NT2/D1 (cell line): ENCODE results near the gene ZAP70.

ENCODE experiments used
- DNase-seq: peaks from one replicate; pipeline ENCODE4 v3.0.0-alpha.2; 2011; ENCODE audit warnings: low read depth, low spot score
- H3K27me3 ChIP-seq: 2 replicates; pipeline ENCODE4 v1.6.0; 2011; ENCODE audit warnings: mild to moderate bottlenecking; ENCODE audit not compliant: insufficient read length, insufficient read depth
- H3K36me3 ChIP-seq: 2 replicates; pipeline ENCODE4 v1.6.1; 2011; ENCODE audit warnings: mild to moderate bottlenecking, low read length, mixed read lengths; ENCODE audit not compliant: insufficient read depth, insufficient read length
- H3K4me1 ChIP-seq: 2 replicates; pipeline ENCODE4 v1.5.1; 2011; ENCODE audit not compliant: insufficient read depth, insufficient read length
- H3K4me3 ChIP-seq: 2 replicates; pipeline ENCODE4 v1.5.1; 2011; ENCODE audit warnings: low read depth; ENCODE audit not compliant: insufficient read length
- H3K9ac ChIP-seq: 2 replicates; pipeline ENCODE4 v1.6.0; 2011; ENCODE audit warnings: low read depth; ENCODE audit not compliant: insufficient read length
- H3K9me3 ChIP-seq: 2 replicates; pipeline ENCODE4 v1.5.1; 2011; ENCODE audit warnings: mild to moderate bottlenecking, low read length; ENCODE audit not compliant: insufficient read depth
- SUZ12 ChIP-seq: IDR thresholded peaks from 2 replicates; pipeline ENCODE4 v1.6.1; 2011; ENCODE audit not compliant: insufficient read length, insufficient read depth; ENCODE audit errors: extremely low read depth
- YY1 ChIP-seq: IDR thresholded peaks from 2 replicates; pipeline ENCODE4 v1.6.1; 2011; ENCODE audit not compliant: insufficient read length, insufficient read depth
- ZNF274 ChIP-seq: IDR thresholded peaks from 2 replicates; pipeline ENCODE4 v1.6.1; 2011; ENCODE audit warnings: mild to moderate bottlenecking, low read depth, low read length

The ZAP70 gene

DNA sequence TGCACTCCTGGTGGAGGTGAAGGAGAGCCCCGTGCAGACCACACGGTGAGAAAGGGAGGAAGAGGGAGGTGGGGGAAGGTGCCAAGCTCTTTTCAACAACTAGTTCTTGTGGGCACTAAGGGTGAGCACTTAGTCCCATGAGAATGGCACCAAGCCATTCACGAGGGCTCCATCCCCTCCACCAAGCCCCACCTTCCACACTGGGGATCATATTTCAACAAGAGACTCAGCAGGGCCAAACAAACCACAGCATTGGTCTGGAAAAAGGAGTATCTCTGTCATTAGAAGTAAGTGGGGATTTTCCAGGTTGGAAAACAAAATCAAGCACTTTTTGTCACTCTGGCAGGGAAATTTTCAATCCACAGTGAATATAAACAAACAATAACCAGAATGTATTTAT lies 38.4 kb downstream of the ZAP70 start:
- TF ChIP-seq SUZ12 (no peak), ZNF274 (no peak), YY1 (no peak)
- Histone ChIP-seq H3K9me3 (no peaks in the 10 kb centered on the region), H3K36me3 (peaks cover 20% of the 10 kb centered on the region), H3K4me1 (peaks cover 10% of the 10 kb centered on the region), H3K9ac (no peak overlapping the region), H3K27me3 (no peaks in the 10 kb centered on the region), H3K4me3 (no peak overlapping the region)
- no peak for DNase-seq

GRCh38 chr2:97752342-97753334 lies 39.3 kb downstream of the ZAP70 start:
- no peak overlapping the region for H3K4me3 ChIP-seq
- H3K4me1 ChIP-seq: peaks cover 10% of the 10 kb centered on the region
- peaks cover 27% of the 10 kb centered on the region for H3K36me3 ChIP-seq
- H3K9ac ChIP-seq: no peak overlapping the region
- DNase-seq: no peak
- no peaks in the 10 kb centered on the region for H3K27me3 ChIP-seq
- TF ChIP-seq YY1 (no peak), SUZ12 (no peak), ZNF274 (no peak)
- no peaks in the 10 kb centered on the region for H3K9me3 ChIP-seq

DNA sequence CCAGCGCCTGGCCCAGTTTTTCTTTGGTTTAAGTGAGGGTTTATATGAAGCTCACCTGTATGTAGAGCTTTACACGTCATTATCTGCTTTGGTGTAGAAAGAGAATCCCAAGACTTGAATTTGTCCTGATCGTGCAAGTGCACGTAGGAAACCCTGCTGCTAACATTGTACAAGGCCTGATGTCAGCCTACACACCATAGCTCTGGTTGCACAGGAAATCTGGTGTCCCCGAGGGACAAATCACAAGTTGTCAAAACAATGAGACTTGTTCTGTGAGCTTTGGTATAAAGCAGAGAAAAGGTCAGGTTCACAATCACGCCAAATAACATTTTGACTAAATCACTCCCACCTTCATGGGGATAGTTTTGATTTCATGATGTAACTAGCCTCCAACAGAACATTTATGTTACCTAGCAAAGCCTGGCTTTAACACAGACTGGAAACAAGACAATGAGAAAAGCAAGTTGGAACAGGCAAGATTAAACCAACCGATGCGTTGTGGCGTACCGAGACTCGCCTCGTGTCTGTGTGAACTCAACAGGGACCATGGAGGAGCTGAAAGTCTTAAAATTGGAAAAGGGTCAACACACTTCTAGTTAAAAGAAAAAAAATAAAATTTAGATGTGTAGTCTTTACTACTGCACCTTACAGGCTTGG lies 41.4 kb downstream of the ZAP70 start:
- TF ChIP-seq SUZ12 (no peak), YY1 (no peak), ZNF274 (no peak)
- Histone ChIP-seq H3K9ac (no peak overlapping the region), H3K27me3 (no peaks in the 10 kb centered on the region), H3K9me3 (no peaks in the 10 kb centered on the region), H3K4me3 (no peak overlapping the region), H3K4me1 (peaks cover 3% of the 10 kb centered on the region), H3K36me3 (peaks cover 44% of the 10 kb centered on the region)
- DNase-seq: no peak

DNA sequence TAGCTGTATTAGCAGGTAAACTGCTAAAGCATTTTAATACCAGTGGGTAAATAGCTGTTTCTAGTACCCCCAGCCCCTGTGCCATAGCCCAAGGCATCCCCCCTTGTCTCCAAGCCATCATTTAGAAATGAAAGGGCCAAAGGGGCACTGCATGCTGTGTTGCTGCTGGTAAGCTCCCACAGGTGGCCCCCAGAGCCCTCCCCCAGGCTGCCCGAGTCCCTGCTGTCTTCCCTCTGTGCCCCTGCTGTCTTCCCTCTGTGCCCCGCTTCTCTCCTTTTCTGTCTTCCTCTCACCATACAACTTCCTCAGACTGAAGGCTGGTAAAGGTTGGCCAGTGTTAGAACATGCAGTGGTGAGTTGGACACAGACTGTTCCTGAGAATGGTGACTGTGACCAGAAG lies 42.1 kb downstream of the ZAP70 start:
- no peaks in the 10 kb centered on the region for H3K27me3 ChIP-seq
- no peak overlapping the region for H3K4me3 ChIP-seq
- H3K9me3 ChIP-seq: no peaks in the 10 kb centered on the region
- TF ChIP-seq ZNF274 (no peak), YY1 (no peak), SUZ12 (no peak)
- no peak overlapping the region for H3K9ac ChIP-seq
- H3K4me1 ChIP-seq: peaks cover 3% of the 10 kb centered on the region
- no peak for DNase-seq
- peaks cover 50% of the 10 kb centered on the region for H3K36me3 ChIP-seq

DNA sequence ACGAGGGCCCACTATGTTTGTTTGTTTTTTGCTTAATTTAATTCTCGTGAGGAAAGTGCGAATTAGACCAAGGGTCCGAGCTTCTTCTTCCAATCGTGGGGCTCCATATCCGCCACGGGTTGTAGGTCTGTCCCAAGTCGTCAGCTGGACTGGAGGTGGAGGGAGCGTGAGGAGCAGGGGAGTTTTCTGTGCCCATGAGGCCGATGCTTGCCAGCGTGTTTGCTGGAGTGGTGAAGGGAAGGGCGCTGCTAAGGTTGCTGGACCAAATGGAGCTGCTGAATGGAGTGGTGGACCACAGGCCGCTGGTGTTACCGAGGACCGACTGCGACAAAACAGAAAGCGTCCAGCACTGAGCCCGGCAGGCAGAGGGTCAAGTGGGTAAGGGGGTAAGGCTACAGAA lies 43.7 kb downstream of the ZAP70 start:
- H3K4me3 ChIP-seq: no peak overlapping the region
- TF ChIP-seq SUZ12 (no peak), YY1 (no peak), ZNF274 (no peak)
- H3K9ac ChIP-seq: no peak overlapping the region
- no peaks in the 10 kb centered on the region for H3K9me3 ChIP-seq
- H3K36me3 ChIP-seq: peaks cover 66% of the 10 kb centered on the region
- H3K27me3 ChIP-seq: no peaks in the 10 kb centered on the region
- no peak for DNase-seq
- H3K4me1 ChIP-seq: peaks cover 5% of the 10 kb centered on the region

- H3K27me3 ChIP-seq: no peaks in the 10 kb centered on the region
- H3K4me3 ChIP-seq: no peak overlapping the region
- peaks cover 9% of the 10 kb centered on the region for H3K4me1 ChIP-seq
- no peak overlapping the region for H3K9ac ChIP-seq
- DNase-seq: no peak
- peaks cover 72% of the 10 kb centered on the region for H3K36me3 ChIP-seq
- H3K9me3 ChIP-seq: no peaks in the 10 kb centered on the region
- no peak for TF ChIP-seq ZNF274
- TF ChIP-seq SUZ12: no peak
- TF ChIP-seq YY1: no peak
These were observed 44.8 kb downstream of the ZAP70 start for GRCh38 chr2:97758131-97758705.

GRCh38 chr2:97759727-97760407 lies 46.5 kb downstream of the ZAP70 start:
- H3K4me3 ChIP-seq: no peak overlapping the region
- peaks cover 14% of the 10 kb centered on the region for H3K4me1 ChIP-seq
- no peak for DNase-seq
- no peak for TF ChIP-seq YY1
- TF ChIP-seq ZNF274: no peak
- no peak for TF ChIP-seq SUZ12
- no peak overlapping the region for H3K9ac ChIP-seq
- no peaks in the 10 kb centered on the region for H3K9me3 ChIP-seq
- no peaks in the 10 kb centered on the region for H3K27me3 ChIP-seq
- H3K36me3 ChIP-seq: peaks cover 76% of the 10 kb centered on the region
